A673 (cell line): Measurements from ENCODE around the gene SMARCE1.

Experiments
- EZH2 ChIP-seq: fragments of 200-600 bp; sonication (generic); IDR thresholded peaks from 2 replicates; pipeline ENCODE4 v1.6.1; 2017; ENCODE audit warnings: borderline replicate concordance, low read depth, mild to moderate bottlenecking, mixed read lengths, antibody characterized with exemption, low read length; ENCODE audit not compliant: poor library complexity, severe bottlenecking
- TF ChIP-seq, protein P1 (sequence below): fragments of 300-800, 200-600 bp; sonication (generic); conservative IDR thresholded peaks from 2 replicates; pipeline ENCODE4 v1.5.1; 2017; ENCODE audit warnings: low read depth, mild to moderate bottlenecking, antibody characterized with exemption, low read length, moderate library complexity, mixed read lengths

DNA sequence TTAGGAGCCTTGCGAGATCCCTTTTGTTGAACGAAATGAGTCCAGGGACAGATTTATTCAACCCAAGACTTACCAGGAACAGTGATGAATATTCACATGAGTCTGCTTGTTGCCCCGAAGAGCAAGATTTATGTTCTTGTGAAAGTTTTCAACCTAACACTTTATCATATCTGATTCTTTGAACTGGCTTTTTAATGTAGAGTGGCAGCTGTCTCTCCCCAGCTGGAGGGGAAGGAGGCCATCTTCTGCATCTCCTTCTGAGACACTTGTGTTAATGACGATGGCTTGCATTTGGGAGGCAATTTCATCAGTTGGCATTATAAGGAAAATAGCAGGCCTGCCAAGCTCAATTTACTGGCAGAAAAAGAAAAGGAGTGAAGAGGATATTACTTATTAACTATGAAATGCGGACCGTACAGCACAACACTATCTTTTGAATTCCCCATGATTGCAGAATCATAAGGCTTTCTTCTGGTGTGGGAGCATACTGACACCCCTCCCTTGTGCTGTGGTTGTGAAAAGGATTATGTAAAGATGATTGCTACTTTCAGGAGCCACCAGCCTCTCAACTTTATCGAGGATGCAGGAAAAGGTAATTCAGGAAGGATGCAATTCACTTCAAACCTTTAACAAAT, 35.7 kb downstream of the SMARCE1 start:
- TF ChIP-seq, protein P1, sequence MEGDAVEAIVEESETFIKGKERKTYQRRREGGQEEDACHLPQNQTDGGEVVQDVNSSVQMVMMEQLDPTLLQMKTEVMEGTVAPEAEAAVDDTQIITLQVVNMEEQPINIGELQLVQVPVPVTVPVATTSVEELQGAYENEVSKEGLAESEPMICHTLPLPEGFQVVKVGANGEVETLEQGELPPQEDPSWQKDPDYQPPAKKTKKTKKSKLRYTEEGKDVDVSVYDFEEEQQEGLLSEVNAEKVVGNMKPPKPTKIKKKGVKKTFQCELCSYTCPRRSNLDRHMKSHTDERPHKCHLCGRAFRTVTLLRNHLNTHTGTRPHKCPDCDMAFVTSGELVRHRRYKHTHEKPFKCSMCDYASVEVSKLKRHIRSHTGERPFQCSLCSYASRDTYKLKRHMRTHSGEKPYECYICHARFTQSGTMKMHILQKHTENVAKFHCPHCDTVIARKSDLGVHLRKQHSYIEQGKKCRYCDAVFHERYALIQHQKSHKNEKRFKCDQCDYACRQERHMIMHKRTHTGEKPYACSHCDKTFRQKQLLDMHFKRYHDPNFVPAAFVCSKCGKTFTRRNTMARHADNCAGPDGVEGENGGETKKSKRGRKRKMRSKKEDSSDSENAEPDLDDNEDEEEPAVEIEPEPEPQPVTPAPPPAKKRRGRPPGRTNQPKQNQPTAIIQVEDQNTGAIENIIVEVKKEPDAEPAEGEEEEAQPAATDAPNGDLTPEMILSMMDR: no peak
- TF ChIP-seq EZH2: no peak
